AG04449 (cell line): ENCODE results near the gene ZGPAT.
"Not testable (repeated sequence)": the region's sequence is repeated elsewhere in the genome, so short reads cannot be mapped to it uniquely, and the experiment has no call there.

ENCODE experiments used
- CTCF ChIA-PET: fragments of 350-600 bp; formaldehyde crosslinking; extraction: SDS; loops from one replicate; lab custom pipeline; 2021; ENCODE audit warnings: antibody characterized with exemption; lab: Yijun Ruan, JAX
- POLR2A ChIA-PET: fragments of 400-600, 350-600 bp; formaldehyde crosslinking; extraction: SDS; loops from one replicate; lab custom pipeline; 2020; ENCODE audit warnings: antibody characterized with exemption, inconsistent platforms; lab: Yijun Ruan, JAX
- DNase-seq: peaks from one replicate; pipeline ENCODE4 v3.0.0-alpha.2; 2010; ENCODE audit warnings: low read depth, low spot score
- H3K4me3 ChIP-seq: 2 replicates; pipeline ENCODE4 v1.5.1; 2011; ENCODE audit warnings: low read depth, mild to moderate bottlenecking, control low read depth, low read length
- TF ChIP-seq, protein P1 (sequence below): IDR thresholded peaks from one replicate; pipeline ENCODE4 v1.5.1; 2011; ENCODE audit warnings: mild to moderate bottlenecking, moderate library complexity, low read length, control low read depth, inconsistent platforms; ENCODE audit not compliant: insufficient read depth; ENCODE audit errors: missing control alignments

Gene ZGPAT

DNA sequence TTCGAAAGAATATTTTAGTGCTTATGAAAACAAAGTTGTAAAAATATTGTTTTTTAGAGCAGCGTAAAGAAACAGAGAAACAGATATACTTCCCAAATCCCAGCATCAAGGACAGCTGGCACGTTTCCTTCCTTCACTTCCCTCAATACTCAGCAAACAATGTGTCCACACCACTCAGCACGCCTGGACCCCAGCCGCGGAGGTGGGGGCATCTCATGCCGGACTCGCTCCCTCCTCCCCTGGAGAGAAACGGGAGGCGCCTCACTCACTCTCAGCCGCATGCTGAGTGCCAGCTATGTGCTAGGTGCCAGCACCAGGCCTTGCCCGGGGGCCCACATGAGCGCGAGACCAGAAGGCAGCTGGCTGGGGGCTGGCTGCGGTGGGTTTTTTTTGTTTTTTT, 66.5 kb downstream of the ZGPAT start:
- no peak overlapping the region for H3K4me3 ChIP-seq
- CTCF ChIA-PET = interaction anchor here (0.5 to 4.7 kb wide), 20 partner anchors 11 to 237 kb away, joined by 3 to 61 read pairs (median 8); partner anchors contain the start of genes PTK6 and TPD52L2
- DNase-seq = no peak
- TF ChIP-seq, protein P1, sequence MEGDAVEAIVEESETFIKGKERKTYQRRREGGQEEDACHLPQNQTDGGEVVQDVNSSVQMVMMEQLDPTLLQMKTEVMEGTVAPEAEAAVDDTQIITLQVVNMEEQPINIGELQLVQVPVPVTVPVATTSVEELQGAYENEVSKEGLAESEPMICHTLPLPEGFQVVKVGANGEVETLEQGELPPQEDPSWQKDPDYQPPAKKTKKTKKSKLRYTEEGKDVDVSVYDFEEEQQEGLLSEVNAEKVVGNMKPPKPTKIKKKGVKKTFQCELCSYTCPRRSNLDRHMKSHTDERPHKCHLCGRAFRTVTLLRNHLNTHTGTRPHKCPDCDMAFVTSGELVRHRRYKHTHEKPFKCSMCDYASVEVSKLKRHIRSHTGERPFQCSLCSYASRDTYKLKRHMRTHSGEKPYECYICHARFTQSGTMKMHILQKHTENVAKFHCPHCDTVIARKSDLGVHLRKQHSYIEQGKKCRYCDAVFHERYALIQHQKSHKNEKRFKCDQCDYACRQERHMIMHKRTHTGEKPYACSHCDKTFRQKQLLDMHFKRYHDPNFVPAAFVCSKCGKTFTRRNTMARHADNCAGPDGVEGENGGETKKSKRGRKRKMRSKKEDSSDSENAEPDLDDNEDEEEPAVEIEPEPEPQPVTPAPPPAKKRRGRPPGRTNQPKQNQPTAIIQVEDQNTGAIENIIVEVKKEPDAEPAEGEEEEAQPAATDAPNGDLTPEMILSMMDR = no peak
- POLR2A ChIA-PET = no interaction called here

DNA sequence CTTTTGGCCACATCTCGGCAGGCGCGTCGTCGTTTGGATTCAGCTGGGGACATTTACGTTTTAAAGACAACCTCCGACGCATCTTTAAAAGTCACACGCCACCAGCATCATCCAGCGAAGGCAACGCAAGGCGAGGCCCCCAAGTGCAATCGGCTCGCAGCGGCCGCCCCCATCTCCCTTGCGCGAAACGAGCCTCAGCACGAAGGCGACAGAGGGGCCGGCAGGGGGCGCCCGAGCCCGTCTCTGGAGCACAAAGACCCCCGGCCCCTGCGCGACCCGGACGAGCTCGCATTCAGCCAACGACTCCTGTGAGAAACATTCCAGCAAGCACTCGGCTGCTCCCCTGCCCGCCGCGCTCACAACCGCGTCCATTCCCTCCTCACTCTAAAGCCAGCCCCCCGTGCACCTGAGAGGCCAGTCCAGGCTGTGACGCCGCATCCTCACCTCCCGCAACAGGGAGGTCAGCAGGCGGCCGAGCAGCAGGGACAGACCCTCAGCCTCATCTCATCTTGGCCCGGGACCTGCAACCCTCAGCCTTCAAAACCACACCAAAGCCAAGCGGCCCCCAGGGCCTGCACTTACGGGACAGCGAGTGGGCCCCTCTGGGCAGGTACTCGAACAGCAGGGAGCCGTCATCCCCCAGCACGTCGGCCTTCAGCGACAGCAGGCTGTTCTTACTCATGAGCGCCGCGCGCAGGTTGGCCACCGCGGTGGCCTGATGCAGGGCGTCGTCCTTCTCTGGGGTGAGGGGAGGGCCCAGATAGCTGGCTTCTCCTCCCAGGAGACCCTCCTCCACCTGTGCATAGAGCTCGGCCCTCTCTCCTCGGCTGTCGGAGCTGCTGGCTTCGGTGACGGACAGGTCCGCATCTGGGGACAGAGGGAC, 67.5 kb downstream of the ZGPAT start:
- H3K4me3 ChIP-seq = peak overlapping the region; percentile 37
- no peak for DNase-seq
- TF ChIP-seq, protein P1 = peak; percentile 91
- CTCF ChIA-PET = interaction anchor here (0.5 to 4.7 kb wide), 38 partner anchors 9 to 345 kb away, joined by 3 to 61 read pairs (median 5); partner anchors contain the start of genes PTK6 and TPD52L2
- POLR2A ChIA-PET = interaction anchor here (1.2 kb wide), 1 partner anchor 90 kb away, joined by 3 read pairs; the partner anchor contains the start of gene TPD52L2

- DNase-seq, POLR2A ChIA-PET: not testable (repeated sequence)
- CTCF ChIA-PET = interaction anchor here (0.6 to 4.7 kb wide), 4 partner anchors 8 to 88 kb away, joined by 3 to 61 read pairs (median 13); partner anchors contain the start of gene TPD52L2
These were observed 69.0 kb downstream of the ZGPAT start for GRCh38 chr20:63776875-63777274.

GRCh38 chr20:63777614-63778013, 69.8 kb downstream of the ZGPAT start:
- ChIA-PET CTCF (interaction anchor here (0.6 to 4.3 kb wide), 4 partner anchors 9 to 87 kb away, joined by 3 to 16 read pairs (median 4); partner anchors contain the start of gene TPD52L2), POLR2A (no interaction called here)
- TF ChIP-seq, protein P1 = no peak
- DNase-seq = no peak
- no peak overlapping the region for H3K4me3 ChIP-seq

More at GRCh38 chr20:63776875-63777274, 69.0 kb downstream of the ZGPAT start:
- H3K4me3 ChIP-seq = not testable (repeated sequence)

DNA sequence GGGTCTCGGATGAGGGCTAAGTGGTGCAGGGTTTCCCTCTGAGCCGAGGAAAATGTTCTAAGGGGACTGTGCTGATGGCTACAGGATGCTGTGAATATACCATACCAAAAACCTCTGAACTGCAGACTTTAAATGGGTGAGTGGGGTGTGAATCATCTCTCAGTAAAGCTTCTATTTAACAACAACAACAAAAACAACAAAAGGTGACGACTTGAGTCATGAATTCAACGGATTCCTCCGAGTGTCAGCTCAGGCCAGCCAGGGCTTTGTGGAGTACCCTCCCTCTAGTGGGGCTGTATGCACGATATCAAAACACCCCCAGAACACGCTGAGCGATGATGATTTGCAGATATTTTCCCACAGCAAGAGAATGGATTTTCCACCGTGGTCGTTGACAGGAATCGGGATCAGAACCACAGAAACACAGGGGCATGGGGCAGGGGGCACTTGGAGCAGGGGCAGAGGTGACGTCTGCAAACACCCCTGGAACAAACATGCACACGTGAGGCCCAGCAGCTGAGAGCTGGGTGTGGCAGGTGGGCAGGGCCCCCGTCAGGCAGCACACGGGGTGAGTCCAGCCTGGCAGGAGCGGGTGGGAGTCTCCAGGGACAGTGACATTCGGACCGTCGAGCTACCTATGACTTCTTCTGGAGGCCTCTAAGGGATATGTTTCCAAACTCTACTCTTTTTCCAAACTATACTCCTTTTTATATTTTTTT, 70.4 kb downstream of the ZGPAT start:
- no peak overlapping the region for H3K4me3 ChIP-seq
- ChIA-PET CTCF (interaction anchor here (1.0 to 4.3 kb wide), 6 partner anchors 8 to 201 kb away, joined by 3 to 16 read pairs (median 3); partner anchors contain the start of genes SAMD10 and TPD52L2), POLR2A (no interaction called here)
- TF ChIP-seq, protein P1 = no peak
- DNase-seq = no peak

DNA sequence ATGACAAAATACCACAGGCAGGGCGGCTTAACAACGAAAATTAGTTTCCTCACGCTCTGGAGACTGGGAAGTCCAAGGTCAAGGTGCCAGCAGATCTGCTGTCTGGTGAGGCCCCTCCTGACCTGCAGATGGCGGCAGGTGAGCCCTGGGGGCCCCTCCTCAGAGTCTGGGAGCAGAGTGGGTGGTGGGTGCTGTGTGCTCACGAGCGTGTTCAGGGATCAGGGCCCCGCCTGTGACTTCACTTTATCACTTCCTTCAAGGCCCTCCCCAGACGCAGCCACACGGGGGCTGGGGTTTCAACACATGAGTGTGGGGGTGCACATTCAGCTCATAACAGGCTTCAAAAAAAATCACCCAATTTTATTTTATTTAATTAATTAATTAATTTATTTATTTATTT, 71.0 kb downstream of the ZGPAT start:
- ChIA-PET CTCF (interaction anchor here (1.1 to 1.5 kb wide), 4 partner anchors 7 to 201 kb away, joined by 3 to 5 read pairs (median 3); partner anchors contain the start of gene SAMD10), POLR2A (no interaction called here)

More for the DNA sequence above, 71.0 kb downstream of the ZGPAT start:
- no peak for DNase-seq
- H3K4me3 ChIP-seq = no peak overlapping the region
- TF ChIP-seq, protein P1 = no peak
